DMS153 (cell line): ENCODE results near the gene PPIP5K2.
"Not testable (repeated sequence)": the region's sequence is repeated elsewhere in the genome, so short reads cannot be mapped to it uniquely, and the experiment has no call there.

Experiments used
- DNase-seq: peaks from one replicate; lab custom pipeline; 2025; lab: John Stamatoyannopoulos, UW

Gene PPIP5K2

GRCh38 chr5:103207653-103208052, 87.6 kb downstream of the PPIP5K2 start:
- no peak for DNase-seq

GRCh38 chr5:103208460-103208859, 88.4 kb downstream of the PPIP5K2 start:
- DNase-seq = no peak

DNA sequence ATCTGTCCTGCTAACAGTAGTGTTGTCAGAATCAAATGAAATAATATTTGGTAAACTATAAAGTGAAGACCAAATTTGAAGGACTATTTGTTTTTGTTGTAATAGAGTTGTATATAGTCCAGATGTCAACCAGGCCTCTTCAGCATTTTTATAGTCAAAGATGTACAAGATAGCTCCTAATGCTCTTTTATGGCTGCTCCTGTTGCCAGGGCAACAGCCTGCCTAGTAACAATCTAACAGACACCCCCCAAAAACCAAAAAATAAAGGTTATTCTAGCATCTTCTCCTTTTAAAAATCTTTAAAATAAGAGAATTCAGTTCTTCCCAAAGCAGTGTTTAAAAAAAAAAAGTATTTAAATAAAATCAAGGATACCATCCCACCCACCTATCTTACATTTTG, 89.0 kb downstream of the PPIP5K2 start:
- no peak for DNase-seq

DNA sequence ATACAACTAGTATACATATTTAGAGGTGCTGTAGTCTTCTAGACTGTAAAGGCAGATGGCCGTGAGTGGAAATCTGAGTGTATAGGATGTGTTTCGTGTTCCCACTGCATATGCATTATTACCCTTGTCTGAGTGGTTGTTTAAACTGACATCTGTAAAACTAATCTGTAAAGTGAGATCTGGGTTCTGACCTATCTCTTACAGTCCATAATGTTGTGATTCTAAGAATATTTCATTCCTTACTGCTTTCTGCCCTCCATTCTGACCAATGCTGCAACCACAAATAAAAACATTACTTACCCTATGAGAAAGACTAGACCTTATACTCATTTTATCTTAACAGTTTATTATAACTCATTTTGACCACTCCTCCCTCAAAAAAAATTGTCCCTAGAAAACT, 90.9 kb downstream of the PPIP5K2 start:
- DNase-seq = no peak

- no peak for DNase-seq
Observed at GRCh38 chr5:103211576-103212561, 91.8 kb downstream of the PPIP5K2 start.

DNA sequence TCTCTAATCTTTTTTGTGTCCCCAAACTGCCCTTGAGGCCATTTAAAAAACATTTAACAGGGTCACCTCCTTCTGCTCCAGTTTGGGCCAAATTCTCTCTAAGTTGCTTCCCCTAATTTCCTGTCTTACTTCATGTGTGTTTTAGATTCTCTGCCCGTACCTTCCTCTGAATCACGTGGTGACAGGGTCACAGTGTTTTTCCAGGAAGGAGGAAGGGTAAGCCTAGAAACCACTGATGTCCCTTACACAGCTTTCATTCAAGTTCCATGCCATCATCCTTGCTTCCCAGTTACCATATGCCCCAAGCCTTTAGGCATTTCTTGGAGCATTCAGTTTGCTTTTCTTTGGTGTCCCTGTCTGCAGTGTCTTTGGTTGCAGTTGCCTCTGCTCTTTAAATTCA, 96.0 kb downstream of the PPIP5K2 start:
- no peak for DNase-seq

DNA sequence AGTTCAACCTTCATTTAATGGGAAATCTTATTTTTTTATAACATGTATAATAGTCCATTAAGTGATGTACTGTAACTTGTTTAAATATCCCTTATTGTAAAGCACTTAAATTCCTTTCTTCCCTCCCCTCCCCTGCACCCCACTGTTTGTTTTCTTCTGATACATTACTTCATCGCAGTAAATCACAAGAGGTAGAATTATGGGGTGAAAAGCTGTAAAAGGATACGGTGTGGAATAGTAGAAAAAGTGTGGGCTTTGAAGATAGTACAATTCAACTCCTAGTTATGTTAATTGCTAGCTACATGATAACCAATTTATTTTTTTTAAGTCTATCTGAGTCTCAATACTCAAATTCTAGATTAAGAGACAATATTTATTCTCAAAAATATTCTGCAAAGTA, 96.6 kb downstream of the PPIP5K2 start:
- DNase-seq = no peak

GRCh38 chr5:103217101-103217500, 97.0 kb downstream of the PPIP5K2 start:
- no peak for DNase-seq

DNA sequence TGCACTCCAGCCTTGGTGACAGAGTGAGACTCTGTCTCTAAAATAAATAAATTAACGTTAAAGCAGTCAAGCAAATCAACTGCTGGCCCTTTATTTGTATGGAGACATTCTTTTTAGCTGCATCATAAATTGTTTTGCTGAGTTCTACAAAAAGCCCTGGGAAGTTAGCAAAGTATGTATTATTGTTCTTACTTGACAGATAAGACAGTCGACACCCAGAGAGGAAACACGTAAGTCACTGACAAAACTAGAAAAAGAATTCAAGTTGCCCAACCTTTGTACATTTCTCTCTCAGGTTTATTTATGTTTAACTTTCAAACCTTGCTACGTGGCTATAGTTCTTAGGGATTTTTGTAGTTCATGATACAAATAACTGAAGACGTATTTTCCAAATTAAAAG, 98.1 kb downstream of the PPIP5K2 start:
- DNase-seq = no peak

- not testable (repeated sequence) for DNase-seq
Observed at GRCh38 chr5:103219074-103219473, 99.0 kb downstream of the PPIP5K2 start.

DNA sequence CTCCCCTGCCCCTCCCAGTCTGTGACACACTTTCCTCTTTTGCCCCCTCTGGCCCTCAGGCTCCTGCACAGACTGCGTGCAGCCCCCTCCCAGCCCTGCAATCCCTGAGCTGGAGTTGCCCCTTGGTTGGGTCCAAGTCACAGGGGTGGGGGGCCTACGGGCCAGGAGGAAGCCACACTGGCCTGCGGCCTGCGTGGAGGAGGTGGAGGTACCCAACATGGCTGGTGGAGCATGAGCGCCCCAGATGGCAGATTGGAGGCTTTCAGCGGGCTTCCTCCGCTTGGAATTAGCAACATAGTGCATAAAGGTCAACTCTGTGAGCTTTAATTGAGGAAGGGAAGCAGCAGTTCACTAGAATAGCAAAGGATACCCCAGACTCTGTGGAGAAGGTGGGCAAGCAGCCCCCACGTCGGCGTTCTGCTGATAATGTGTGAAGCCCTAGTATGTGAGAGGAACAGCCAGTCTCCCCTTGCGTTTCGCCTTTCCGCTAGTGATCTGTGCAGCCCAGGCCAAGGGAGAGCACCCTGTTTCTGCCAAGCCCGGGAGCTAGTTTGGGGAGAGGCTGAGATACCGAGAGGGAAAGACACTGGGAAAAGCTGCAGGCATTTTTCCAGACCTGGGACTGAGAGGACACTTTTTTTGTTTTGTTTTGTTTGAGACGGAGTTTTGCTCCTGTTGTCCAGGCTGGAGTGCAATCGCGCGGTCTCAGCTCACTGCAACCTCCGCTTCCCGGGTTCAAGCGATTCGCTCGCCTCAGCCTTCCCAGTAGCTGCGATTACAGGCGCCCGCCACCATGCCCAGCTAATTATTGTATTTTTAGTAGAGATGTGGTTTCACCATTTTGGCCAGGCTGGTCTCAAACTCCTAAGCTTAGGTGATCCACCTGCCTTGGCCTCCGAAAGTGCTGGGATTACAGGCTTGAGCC, 103.2 kb downstream of the PPIP5K2 start:
- no peak for DNase-seq

DNA sequence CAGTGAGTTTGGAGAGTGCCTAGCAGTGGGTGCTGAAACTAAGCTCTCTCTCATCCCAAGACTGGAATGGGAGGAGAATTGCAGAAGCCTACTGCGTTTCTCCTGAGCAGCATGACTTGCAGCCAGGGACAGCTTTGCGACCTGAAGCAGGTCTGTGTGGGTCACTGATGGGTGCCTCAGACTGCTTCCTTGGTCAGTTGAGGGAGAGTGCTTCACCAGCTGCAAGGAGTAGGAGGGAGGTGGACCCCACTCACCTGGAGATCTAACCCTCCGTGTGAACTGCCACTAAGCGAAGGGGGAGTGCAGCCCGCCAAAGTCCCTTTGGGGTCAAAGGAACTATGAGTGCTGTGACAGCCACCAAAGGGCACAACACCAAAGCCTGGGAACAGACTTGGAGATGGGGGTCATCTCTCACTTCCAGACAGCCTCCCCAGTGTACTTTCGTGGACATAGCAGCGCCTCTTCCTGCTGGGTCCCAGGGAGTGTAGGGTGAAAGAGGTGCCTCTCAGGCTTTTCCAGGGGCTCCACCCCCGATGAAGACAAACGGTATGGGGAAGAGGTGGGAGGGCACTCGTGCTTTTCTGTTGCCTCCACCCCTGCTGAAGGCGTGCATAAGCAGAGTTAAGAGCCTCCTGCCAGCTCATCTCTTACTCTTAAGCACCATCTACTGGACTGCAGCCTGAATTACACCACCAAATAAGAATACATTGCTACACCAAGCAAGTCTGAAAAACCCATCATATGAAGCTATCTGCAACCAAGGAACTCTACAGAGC, 104.2 kb downstream of the PPIP5K2 start:
- peak; percentile 5 for DNase-seq

- no peak for DNase-seq
Observed at GRCh38 chr5:103224894-103225246, 104.8 kb downstream of the PPIP5K2 start.

GRCh38 chr5:103228061-103228460, 108.0 kb downstream of the PPIP5K2 start:
- DNase-seq = no peak

GRCh38 chr5:103228588-103228987, 108.5 kb downstream of the PPIP5K2 start:
- DNase-seq = no peak

DNA sequence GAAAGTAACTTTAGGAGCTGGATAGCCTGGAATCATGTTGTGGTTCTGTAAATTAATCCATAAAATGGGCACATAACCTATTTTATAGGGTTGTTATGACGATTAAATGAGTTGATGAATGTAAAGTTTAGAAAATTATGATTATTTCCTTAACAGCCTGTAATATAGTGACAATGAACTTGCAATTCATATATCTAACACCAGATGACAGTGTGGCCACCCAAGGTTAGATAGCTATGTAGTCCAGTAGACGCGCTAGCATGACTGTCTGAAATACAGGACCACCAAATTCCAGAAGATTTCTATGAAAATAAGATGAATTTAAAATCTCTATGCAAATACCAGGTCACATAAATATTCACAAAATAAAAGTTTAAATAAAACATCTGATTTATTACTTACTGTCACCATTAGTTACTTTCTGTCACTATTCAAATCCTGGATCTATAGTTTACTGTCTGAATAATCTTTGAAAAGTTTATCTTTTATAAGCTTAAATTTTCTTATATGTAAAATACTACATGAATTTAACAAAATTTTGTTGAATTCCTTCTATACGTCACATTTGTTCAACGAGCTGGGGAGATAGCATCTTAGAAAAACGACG, 112.4 kb downstream of the PPIP5K2 start:
- no peak for DNase-seq

GRCh38 chr5:103234239-103234975, 114.3 kb downstream of the PPIP5K2 start:
- DNase-seq = no peak

- no peak for DNase-seq
Observed at GRCh38 chr5:103235891-103236290, 115.8 kb downstream of the PPIP5K2 start.

DNA sequence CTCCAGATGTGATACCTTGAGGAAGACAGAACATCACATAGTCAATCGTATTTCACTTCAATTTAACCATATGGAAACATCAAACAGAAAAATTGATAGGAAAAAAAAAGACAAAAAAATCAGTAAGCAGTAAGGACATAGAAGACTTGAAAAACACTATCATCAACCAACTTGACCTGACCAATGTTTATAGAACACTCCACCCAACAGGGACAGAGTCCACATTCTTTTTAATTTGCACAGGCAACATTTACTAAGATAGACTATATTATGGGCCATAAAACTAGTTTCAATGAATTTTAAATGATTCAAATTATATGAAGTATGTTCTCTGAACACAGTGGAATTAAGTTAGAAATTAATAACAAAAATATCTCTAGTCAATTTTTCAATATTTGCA, 117.7 kb downstream of the PPIP5K2 start:
- DNase-seq = no peak

GRCh38 chr5:103243665-103244064, 123.6 kb downstream of the PPIP5K2 start:
- no peak for DNase-seq

DNA sequence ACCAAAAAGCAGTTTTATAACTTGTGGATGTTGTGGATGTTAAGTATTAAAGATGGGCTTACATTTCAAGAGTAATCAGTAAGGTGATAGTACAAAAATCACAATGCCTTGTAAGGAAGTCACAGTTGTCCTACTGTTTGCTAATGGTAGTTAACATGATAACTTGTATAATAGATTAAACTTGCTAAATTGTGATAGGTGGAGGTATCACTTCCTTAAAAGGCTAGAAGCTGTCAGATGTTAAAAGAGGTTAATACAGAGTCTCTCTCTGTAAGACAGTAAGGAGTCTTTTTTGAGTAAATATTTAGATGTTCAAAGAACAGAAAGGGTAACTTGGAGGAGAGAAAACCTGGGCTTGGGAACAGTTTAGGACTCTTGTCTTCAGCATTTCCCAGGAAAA, 124.3 kb downstream of the PPIP5K2 start:
- no peak for DNase-seq
